ENCODE measurements around the gene MARCO.
"Not testable (repeated sequence)": the region's sequence is repeated elsewhere in the genome, so short reads cannot be mapped to it uniquely, and the experiment has no call there.

MARCO gene

DNA sequence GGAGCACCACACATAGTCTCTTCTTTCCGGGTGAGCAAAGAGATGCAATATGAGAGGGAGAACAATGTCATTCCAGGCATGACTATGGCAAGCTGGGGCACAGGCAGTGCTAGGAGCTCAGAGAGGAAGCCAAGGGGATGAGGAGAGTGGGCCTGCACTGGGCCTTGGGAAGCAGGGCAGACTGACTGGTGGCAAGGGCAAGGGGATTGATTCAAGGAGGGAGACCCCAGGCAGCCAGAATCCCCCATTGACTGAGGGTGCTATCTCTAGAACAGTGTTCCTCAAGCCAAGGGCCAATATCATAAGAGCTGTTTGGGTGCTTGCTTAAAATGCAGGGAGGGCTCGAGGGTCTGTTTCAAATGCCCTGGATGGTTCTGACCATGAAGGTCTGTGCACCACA is 36.1 kb downstream of the MARCO start:
- no peak for DNase-seq

DNA sequence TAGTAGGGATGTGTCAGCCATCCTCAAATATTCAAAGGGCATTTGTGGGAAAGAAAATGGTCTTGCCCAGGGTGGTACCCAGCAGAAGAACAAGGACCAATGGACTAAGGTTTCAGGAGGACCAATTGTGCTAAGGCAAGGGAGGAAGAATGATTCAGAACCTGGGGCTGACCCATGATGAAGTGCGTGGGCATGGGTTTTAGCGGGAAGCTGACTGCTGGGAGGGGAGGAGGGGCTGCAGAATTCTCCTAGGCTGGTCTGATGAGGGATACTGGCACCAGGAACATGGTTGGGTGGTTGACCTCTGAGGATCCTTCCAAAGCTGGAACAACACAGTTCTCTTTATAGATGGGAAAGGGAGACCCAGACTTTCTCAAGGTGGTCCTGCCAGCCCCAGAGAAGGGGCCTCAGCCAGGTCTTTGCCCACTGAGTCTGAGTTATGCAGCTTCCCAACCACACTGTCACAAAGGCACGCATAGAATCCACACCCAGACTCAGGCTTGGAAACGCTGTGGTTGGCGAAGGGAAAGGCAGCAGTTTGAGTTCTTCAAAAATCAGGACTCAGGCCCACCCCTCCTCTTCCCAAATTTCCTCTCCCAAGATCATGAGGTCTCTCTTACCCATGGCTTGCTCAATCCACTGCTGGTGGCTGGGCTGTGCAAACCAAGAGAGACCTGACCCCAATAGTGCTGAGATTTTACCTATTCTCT is 37.3 kb downstream of the MARCO start:
- no peak for DNase-seq

DNA sequence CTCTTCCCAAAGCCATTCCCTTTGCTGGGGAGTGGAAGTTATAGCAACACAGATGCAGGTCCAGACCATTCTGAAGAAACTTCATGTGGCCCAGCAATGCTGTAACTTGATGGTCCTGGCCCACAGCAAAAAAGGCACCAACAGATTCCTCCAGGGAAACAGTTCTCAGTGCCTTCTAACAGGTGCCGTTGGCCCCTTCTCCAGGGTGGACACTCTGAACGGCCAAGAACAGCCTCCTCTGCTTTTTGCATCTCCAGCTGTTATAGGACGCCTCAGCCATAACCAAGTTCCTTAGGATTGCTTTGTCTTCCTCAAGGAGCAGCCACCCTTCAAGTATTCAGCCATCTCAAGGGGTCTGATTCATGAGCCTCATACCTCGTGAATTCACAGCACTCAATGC is 38.0 kb downstream of the MARCO start:
- no peak for DNase-seq

DNA sequence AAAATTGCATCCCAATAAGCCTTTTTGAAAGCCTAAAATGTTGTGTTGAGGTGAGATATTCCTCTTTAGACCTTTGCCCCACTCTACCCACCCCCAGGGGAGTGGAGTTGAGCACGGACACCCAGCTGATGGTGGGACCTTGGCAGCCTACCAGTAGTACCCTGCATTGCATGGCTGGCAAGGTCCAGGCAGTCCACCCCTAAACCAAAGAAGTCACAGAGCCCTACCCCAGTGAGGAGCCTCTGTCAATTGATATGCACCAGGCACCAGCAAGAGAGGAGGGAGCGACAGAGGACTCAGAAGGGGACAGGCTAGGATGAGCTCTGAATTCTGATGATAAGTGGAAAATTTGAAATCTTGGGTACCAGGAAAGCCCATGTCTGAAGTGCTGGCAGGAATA is 38.6 kb downstream of the MARCO start:
- no peak for DNase-seq

DNA sequence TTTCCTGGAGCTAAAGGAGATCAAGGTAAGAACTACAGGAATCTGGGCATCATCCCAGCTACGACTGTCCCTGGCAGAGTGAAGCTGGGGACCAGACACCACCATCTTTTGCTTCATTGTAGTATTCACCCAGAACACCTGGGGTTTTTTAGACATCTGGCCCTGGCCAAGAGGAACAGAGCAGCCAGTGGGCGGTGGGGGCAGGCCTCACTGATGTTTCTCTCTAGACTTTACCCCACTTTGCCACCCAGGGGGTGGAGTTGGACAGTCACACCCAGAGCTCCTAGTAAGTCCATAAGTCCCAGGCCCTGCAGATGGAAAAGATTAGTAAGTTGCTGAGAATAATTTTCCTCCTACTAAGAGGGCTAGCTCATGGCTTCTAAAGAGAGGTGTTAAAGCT is 39.6 kb downstream of the MARCO start:
- DNase-seq = no peak

DNA sequence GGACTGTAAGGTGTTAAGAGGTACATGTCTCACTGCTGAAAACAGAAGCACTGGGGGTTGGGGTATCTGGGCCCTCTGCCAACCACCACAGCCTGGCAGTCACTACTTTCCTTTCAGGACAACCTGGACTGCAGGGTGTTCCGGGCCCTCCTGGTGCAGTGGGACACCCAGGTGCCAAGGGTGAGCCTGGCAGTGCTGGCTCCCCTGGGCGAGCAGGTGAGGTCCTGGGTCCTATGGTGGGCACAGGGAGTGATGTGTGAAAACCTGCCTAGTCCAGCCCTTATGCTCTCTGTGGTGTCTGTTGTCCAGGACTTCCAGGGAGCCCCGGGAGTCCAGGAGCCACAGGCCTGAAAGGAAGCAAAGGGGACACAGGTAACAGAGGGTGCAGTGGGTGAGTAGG is 40.0 kb downstream of the MARCO start:
- no peak for DNase-seq

DNA sequence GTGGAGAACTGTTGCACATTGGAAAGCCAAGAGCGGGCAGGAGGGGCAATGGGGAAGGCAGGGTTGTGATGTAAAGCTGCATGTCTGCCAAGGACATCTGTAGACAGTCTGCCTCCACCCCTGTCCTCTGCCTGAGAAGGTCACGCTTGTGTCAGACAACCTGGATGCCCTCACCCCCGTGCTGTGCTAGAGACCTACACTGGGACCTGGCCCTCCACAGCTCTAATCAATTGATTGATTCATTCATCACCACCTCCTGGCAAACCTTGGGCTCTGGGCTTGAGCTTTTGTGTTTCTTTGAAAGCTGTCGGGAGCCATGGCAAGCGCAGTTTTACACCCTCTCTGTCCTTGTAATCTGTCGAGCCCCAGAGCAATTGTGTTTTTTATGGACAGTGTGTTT is 41.1 kb downstream of the MARCO start:
- no peak for DNase-seq

DNA sequence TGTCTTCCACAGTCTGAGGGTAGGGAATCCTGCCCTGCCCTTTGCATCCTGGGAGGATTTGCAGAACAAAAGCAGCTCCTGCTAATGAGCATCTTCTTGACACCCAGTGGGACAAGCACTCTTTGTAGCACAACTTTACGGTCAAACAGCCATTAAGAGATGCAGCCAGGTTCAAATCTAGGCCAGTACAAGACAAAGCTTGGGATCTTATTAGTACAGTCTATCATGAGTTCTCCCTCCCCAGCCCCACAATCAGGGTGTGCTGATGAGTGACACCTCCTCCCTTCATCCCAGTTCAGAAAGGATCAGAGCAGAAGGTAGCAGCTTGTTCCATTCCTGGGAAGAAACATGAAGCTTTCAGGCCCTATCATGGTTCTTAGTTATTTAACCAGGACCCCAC is 41.9 kb downstream of the MARCO start:
- no peak for DNase-seq

DNA sequence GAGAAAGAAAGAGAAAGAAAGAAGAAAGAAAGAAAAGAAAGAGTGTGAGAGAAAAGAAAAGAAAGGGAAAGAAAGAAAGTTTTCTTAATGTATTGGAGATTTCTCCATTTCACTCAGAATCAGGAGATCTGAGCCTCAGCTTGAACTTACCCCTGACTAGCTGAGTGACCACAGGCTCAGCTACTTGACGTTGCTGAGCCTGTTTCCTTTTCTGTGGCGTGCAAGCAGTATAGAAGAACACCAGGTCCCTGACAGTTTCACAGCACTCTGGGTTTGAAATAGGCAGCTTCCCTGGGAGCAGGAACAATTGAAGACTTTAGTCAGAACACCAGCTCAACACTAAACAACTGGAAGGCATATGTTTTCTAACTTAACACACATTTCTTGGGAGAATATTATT is 44.7 kb downstream of the MARCO start:
- no peak for DNase-seq

DNA sequence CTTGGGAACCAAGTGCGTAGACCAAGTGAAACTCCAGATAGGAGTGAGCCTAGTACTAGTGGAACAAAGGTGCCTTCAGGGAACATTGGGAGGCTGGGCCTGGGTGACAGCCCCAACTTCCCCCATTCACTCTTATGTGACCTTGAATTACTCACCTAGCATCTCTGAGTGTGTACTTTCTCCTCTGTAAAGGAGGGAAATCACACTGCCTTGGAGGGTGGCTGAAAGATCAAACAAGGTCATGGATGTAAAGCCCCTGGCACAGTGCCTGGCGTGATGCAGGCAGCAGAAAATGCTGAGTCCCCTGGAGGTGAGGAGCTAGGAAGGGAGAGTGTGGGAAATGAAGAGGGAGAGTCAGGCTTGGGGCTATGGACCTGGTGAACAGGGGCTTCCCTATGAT is 45.9 kb downstream of the MARCO start:
- no peak for DNase-seq

DNA sequence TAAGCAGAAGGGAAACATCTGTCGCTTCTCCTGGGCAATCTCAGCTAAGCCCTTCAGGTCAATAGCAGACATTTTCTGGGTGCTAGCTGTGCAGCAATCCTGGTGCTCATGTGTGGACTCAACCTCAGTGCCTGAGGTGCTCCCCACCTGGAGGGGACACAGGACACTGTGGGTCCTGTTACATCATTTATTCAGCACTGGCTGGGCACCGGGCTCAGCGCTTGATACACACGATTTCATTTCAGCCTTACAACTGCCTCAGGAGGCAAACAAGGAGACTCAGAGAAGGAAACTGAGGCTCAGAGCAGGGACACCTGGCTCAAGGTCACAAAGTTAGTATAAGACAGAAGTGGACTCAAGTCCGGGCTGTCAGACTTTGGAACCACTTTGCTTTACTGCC is 46.7 kb downstream of the MARCO start:
- DNase-seq = no peak

DNA sequence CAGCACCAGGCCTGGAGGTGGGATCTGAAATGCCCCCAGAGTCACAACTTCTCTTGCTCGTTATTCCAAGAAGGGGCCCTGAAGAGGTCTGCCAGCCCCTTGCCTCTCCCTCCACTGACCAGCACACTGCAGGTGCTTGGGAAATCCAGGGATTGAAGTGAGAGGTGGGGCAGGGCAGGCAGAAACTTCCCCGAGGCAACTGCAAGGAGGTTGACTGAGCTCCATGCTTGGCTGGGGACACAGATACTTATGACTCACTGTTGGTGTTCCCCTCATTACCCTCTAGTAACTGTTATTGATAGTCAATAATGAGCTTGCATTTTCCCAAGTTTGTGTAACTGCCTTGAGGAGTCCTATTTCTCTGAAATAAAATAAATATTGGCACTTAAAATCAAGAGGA is 47.5 kb downstream of the MARCO start:
- no peak for DNase-seq

DNA sequence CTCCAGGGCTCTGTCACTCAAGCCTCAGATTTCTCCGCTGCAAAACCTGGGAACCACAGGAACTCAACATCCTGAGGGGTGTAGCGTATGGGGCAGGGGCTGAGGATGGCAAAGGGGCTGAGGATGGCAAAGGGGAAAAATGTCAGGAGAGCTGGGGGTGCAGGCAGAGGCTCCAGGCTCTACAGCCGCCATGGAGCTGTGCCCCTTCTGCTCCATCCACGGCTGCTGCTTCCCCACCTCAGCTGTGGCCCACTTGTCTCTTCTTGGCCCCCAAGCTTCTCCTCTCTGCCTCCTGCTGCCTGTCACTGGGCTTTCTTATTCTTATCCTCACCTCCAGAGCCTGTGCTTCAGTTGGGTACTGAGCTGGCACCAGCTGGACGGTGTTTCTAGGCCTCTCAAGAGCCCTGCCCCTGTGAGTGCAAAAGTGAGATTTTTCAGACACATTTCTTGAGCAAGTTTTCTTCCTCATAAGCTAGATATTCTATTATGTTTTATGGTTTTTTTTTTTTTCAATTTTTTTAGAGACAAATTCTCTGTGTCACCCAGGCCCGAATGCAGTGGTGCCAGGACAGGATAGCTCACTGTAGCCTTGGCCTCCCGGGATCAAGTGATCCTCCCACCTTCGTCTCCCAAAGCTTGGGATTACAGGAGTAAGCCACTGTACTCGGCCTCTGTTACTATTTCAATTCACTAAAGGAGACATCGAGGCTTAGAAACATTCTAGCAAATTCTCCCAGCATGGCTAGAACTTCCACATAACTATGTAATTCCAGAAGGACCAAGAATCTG is 49.0 kb downstream of the MARCO start:
- DNase-seq = no peak

DNA sequence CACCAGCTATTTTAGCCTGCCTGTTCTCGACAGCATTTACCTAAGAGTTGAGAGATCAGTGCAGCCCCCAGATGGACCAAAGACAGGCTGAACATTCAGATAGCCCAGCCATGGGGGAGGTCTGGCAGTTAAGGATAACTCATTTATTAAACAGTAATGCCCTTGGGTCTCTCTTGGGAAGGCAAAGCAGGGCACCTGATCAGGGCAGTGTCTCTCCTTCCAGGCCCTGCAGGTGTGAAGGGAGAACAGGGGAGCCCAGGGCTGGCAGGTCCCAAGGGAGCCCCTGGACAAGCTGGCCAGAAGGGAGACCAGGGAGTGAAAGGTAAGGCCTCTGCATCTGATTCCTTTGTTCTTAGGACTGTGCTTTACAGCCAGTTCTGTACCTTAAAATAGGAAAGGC is 49.6 kb downstream of the MARCO start:
- DNase-seq = no peak

DNA sequence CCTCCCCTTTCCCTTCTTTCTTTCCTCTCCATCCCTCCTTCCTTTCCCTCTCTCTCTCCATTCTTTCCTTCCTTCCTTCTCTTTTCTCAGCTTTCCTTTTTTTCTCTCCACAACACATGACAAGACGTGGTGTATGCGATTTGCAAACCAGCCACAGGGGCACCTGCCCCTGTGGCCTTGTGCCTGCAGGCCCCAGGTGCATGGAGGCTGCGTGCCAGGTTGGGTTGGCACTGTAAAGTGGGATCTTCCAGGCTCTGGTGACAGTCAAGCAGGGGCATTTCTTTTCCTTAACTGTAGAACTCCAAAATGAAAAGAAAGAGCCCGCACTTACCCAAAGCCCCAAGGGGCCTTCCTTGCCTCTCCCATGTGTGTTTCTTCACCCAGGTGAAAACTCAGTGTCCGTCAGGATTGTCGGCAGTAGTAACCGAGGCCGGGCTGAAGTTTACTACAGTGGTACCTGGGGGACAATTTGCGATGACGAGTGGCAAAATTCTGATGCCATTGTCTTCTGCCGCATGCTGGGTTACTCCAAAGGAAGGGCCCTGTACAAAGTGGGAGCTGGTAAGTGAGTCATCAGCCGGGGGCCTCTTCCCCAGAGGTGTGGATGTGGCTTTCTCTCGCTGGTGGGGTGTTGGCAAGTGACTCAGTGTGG is 50.9 kb downstream of the MARCO start:
- no peak for DNase-seq

DNA sequence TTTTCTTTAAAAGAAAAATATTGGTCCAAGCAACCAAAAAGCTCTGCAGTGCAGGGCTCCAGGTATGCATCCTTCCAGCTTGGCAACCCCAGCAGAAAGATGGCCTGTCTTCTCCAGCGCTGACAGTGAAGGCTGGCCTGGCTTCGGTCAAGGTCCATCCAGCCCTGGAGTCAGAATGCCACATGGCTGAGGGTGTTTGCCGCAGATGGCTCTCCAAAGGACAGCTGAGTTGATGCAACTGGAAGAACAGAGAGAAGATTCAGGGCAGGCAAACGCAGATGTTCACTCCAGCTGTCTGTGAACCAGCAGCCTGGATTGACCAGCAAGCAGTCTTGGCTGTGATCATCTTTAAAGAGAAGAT is 51.4 kb downstream of the MARCO start:
- no peak for DNase-seq

DNA sequence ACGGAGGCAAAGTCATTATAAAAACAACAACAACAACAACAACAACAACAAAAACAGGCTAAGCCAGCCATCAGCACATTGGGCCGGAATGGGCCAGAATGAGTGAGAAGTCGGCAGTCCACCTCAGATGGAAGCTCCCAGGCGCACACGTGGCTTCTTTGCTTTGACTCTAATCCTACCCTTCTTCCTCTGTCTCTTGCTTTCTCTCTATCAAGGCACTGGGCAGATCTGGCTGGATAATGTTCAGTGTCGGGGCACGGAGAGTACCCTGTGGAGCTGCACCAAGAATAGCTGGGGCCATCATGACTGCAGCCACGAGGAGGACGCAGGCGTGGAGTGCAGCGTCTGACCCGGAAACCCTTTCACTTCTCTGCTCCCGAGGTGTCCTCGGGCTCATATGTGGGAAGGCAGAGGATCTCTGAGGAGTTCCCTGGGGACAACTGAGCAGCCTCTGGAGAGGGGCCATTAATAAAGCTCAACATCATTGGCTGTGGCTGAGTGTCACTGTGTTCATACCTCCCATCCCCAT is 52.2 kb downstream of the MARCO start:
- no peak for DNase-seq

DNA sequence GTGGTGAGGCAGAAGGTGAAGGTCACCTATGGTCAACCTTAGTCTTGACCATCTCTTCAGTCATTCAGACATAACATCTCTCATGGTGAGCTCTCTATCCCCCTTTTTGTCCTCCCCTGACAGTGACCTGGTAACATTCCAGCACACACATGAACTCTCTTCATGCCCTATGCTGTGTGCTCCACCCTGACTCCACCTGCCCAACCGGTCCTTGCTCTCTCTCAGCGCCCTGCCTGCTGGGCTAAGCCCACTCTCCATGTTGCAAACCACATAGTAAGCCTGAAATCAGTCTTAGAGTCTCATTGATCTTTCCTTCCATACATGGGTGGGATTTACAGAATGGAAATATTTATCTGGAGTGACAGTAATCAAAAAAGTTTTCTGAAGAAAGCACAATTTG is 52.8 kb downstream of the MARCO start:
- DNase-seq = no peak

DNA sequence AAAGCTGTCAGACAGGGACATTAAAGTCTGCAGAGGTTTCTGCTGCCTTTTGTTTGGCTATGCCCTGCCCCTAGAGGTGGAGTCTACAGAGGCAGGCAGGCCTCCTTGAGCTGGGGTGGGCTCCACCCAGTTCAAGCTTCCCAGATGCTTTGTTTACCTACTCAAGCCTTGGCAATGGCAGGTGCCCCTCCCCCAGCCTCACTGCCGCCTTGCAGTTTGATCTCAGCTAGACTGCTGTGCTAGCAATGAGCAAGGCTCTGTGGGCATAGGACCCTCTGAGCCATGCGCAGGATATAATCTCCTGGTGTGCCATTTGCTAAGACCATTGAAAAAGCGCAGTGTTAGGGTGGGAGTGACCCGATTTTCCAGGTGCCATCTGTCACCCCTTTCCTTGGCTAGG is 61.9 kb downstream of the MARCO start:
- DNase-seq = not testable (repeated sequence)

DNA sequence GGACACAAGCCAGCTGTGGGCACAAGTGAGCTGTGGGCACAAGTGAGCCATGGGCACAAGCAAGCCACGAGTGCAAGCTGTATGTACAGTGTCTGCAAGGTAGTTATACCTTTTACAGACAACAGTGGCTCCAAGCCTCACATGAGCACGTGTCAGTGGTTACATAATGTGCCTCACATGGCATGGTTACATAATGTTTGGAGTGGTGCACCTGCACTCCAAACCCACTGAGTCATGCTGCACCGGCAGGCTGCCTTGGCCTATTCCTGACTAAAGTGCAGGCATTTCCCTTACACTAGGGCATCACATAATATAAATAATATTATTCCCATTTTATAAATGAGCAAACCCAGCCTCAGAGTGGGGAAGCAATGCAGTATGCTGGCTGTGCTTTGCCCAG is 62.6 kb downstream of the MARCO start:
- DNase-seq = no peak

DNA sequence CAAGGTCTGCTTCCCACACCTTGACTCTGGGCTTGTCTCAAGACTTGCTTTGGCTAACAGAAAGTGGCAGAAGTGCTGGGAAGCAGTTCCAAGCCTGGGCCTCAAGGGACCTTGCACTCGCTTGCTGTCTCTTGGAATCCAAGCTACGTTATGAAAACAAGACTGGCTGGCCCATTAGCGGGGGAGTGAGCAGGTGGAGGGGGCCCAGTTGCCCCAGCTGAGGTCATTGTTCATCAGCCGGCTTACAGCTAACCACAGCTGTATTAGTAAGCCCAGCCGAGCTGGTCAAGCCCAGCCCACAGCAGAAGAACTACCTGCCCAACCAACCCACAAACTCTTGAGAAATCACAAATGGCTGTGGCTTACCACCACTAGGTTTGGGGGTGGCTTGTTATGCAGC is 63.1 kb downstream of the MARCO start:
- no peak for DNase-seq

DNA sequence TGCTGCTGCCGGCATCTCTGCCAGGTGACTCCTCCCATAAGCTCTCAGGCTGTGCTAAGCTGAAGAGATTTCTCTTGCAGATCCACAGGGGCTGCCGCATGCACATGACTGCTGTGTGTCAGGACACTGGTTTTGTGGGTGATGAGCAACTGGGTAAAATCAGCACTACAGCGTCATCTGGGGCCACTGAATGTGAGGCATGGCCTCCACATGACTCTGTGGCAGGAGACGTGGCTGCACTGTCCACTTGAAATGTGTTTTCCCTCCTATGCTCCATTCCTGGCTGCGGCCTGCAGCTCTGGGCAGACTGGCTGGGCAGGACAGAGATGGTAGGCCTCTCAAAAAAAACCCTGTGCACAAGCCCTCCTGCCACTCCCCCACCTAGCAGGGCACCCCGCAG is 63.6 kb downstream of the MARCO start:
- no peak for DNase-seq

DNA sequence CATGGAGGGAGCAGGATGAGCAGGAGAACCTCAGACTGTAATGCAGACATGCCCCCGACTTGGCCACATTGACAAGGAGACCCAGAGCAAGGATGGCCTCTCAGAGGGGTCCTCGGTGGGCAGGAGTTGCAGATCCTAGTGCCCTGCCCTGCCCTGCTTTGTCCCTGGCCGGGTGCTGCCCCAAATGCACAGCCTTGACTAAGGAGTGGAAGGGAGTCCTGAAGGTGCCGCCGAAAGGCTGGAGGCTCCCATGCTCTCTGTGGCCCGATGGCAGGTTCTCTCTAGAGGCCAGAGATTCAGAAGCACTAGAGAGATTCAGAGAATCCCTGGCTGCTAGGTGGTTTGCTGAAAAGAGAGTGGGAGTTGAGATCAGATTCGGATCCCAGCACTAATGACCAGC is 64.4 kb downstream of the MARCO start:
- DNase-seq = no peak

DNA sequence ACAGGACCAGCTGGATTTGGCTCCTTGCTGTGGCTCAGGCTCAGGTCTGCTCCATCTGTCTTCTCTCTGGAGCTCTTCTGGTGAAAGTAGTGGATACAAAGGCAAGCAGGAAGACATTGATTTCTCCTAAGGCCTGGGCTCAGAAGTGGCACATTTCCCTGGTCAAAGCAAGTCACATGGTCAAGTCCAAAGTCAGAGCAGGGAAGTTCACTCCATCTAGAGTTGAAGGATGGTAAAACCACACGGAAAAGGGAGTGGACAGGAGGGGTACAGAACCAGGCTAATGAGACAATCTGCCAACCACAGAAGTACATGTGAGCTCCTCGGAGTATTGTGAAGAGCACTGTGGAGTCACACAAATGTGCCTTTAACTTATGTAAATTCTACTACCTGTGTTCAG is 66.1 kb downstream of the MARCO start:
- no peak for DNase-seq
